Measurements from ENCODE around the gene GAN.

GAN gene

GRCh38 chr16:81284995-81285600 lies 29.7 kb upstream of the GAN start:
- TF ChIP-seq POLR2AphosphoS5 (IDR thresholded peaks at IDR 0.05; ENCODE audit: low read depth, low read length): no peak
- no peak for TF ChIP-seq FOXP2 (optimal IDR thresholded peaks at IDR 0.05; ENCODE audit: borderline replicate concordance, extremely low read depth, extremely low read length, insufficient read depth)
- TF ChIP-seq TAF1 (IDR thresholded peaks at IDR 0.05; ENCODE audit: borderline replicate concordance, insufficient read depth, low read length): no peak
- TF ChIP-seq REST (IDR thresholded peaks at IDR 0.05; ENCODE audit: insufficient read depth in 1 of 2, low read depth in 2 of 2, low read length in 2 of 2): no peak
- no peak for TF ChIP-seq SIN3A (IDR thresholded peaks at IDR 0.05; ENCODE audit: borderline replicate concordance, insufficient read depth, low read length)

- TF ChIP-seq REST (IDR thresholded peaks at IDR 0.05; ENCODE audit: insufficient read depth in 1 of 2, low read depth in 2 of 2, low read length in 2 of 2) (no peak), FOXP2 (optimal IDR thresholded peaks at IDR 0.05; ENCODE audit: borderline replicate concordance, extremely low read depth, extremely low read length, insufficient read depth) (no peak), TAF1 (IDR thresholded peaks at IDR 0.05; ENCODE audit: borderline replicate concordance, insufficient read depth, low read length) (no peak), POLR2AphosphoS5 (IDR thresholded peaks at IDR 0.05; ENCODE audit: low read depth, low read length) (no peak), SIN3A (IDR thresholded peaks at IDR 0.05; ENCODE audit: borderline replicate concordance, insufficient read depth, low read length) (no peak)
Measured at GRCh38 chr16:81286190-81286589, 28.6 kb upstream of the GAN start.

- TF ChIP-seq FOXP2 (optimal IDR thresholded peaks at IDR 0.05; ENCODE audit: borderline replicate concordance, extremely low read depth, extremely low read length, insufficient read depth) (no peak), REST (IDR thresholded peaks at IDR 0.05; ENCODE audit: insufficient read depth in 1 of 2, low read depth in 2 of 2, low read length in 2 of 2) (no peak), TAF1 (IDR thresholded peaks at IDR 0.05; ENCODE audit: borderline replicate concordance, insufficient read depth, low read length) (no peak)
Measured at GRCh38 chr16:81291117-81291516, 23.6 kb upstream of the GAN start.

GRCh38 chr16:81292936-81293335 lies 21.8 kb upstream of the GAN start:
- no peak for TF ChIP-seq SIN3A (IDR thresholded peaks at IDR 0.05; ENCODE audit: borderline replicate concordance, insufficient read depth, low read length)
- no peak for TF ChIP-seq POLR2AphosphoS5 (IDR thresholded peaks at IDR 0.05; ENCODE audit: low read depth, low read length)
- no peak for TF ChIP-seq TAF1 (IDR thresholded peaks at IDR 0.05; ENCODE audit: borderline replicate concordance, insufficient read depth, low read length)
- no peak for TF ChIP-seq REST (IDR thresholded peaks at IDR 0.05; ENCODE audit: insufficient read depth in 1 of 2, low read depth in 2 of 2, low read length in 2 of 2)
- no peak for TF ChIP-seq FOXP2 (optimal IDR thresholded peaks at IDR 0.05; ENCODE audit: borderline replicate concordance, extremely low read depth, extremely low read length, insufficient read depth)
